ENCODE results near the gene CELF5. TPM values are rescaled to one million over a fixed set of nuclear protein-coding genes. Genes with fewer than 3 reads are reported as not detected.

Gene CELF5
- total and polyA plus RNA-seq, 2 donors (not counting 1 experiment from before 2014, with no cell fraction given): 0.15 TPM; not detected in 1

GRCh38 chr19:3293560-3293959, 69.1 kb downstream of the CELF5 start:
- H3K4me1 ChIP-seq (ENCODE audit: control insufficient read depth in 2 of 2, insufficient read depth in 2 of 2, low read length in 2 of 2): no peaks in the 10 kb centered on the region
- no peak overlapping the region for H3K4me2 ChIP-seq (replicated peaks; ENCODE audit: low read depth, low read length, poor library complexity, severe bottlenecking)
- H4K20me1 ChIP-seq (ENCODE audit: control insufficient read depth, insufficient read depth, low read length, poor library complexity, severe bottlenecking): no peaks in the 10 kb centered on the region
- H3K27me3 ChIP-seq (replicated peaks in 1 of 4; ENCODE audit: control extremely low read depth in 1 of 4, control insufficient read depth in 3 of 4, insufficient read depth in 4 of 4, low read length in 3 of 4): peaks cover 0 to 21% (median 2%) of the 10 kb centered on the region in 4 experiments
- ChIA-PET CTCF (interaction anchor here (0.6 kb wide), 1 partner anchor 158 kb away, joined by 4 read pairs; no protein-coding TSS in a partner anchor), POLR2A (no interaction called here)
- no peaks in the 10 kb centered on the region for H3K36me3 ChIP-seq (replicated peaks in 1 of 2; ENCODE audit: control extremely low read depth in 1 of 2, control insufficient read depth in 1 of 2, extremely low read depth in 1 of 2, insufficient read depth in 2 of 2, low read length in 1 of 2)
- H2AFZ ChIP-seq (ENCODE audit: insufficient read depth, low read depth, low read length, poor library complexity, severe bottlenecking): no peak overlapping the region
- Mint-ChIP-seq H3K4me3 (no peak overlapping the region), H3K9me3 (ENCODE audit: insufficient read depth) (no peaks in the 10 kb centered on the region), H3K4me1 (no peaks in the 10 kb centered on the region), H3K27ac (no peak overlapping the region), H3K27me3 (peaks cover 15% of the 10 kb centered on the region)
- no peak overlapping the region for H3K9ac ChIP-seq (ENCODE audit: low read length)
- intact Hi-C loops (cut with micrococcal nuclease): no loop called here
- TF ChIP-seq, protein P1, sequence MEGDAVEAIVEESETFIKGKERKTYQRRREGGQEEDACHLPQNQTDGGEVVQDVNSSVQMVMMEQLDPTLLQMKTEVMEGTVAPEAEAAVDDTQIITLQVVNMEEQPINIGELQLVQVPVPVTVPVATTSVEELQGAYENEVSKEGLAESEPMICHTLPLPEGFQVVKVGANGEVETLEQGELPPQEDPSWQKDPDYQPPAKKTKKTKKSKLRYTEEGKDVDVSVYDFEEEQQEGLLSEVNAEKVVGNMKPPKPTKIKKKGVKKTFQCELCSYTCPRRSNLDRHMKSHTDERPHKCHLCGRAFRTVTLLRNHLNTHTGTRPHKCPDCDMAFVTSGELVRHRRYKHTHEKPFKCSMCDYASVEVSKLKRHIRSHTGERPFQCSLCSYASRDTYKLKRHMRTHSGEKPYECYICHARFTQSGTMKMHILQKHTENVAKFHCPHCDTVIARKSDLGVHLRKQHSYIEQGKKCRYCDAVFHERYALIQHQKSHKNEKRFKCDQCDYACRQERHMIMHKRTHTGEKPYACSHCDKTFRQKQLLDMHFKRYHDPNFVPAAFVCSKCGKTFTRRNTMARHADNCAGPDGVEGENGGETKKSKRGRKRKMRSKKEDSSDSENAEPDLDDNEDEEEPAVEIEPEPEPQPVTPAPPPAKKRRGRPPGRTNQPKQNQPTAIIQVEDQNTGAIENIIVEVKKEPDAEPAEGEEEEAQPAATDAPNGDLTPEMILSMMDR (IDR thresholded peaks at IDR 0.05): no peak
- TF ChIP-seq EZH2 (IDR thresholded peaks at IDR 0.05; ENCODE audit: borderline replicate concordance, insufficient read depth, low read depth, low read length, poor library complexity, severe bottlenecking): no peak
- WGBS (ENCODE audit: insufficient coverage): 83% methylated on average over 5 of the region's 9 CpGs
- no peak for DNase-seq
- no peaks in the 10 kb centered on the region for H3K79me2 ChIP-seq (ENCODE audit: control insufficient read depth, insufficient read depth, low read length)
- ATAC-seq (ENCODE audit: low read depth): no peak
- H3K4me3 ChIP-seq (ENCODE audit: control extremely low read depth in 1 of 5, extremely low read depth in 1 of 5, insufficient read depth in 1 of 5, low read depth in 2 of 5, low read length in 4 of 5): no peak overlapping the region
- peaks cover 0 to 3% (median 0%) of the 10 kb centered on the region in 3 donors for H3K9me3 ChIP-seq (ENCODE audit: control extremely low read depth in 1 of 3, control insufficient read depth in 2 of 3, insufficient read depth in 1 of 3, low read length in 2 of 3)
- H3K27ac ChIP-seq (ENCODE audit: low read length in 2 of 2): no peak overlapping the region

- no peak overlapping the region for H3K4me2 ChIP-seq (replicated peaks; ENCODE audit: low read depth, low read length, poor library complexity, severe bottlenecking)
- WGBS (ENCODE audit: insufficient coverage): 91% methylated on average over 15 of the region's 20 CpGs
- no peak overlapping the region for H3K9ac ChIP-seq (ENCODE audit: low read length)
Measured at GRCh38 chr19:3294080-3294850, 69.8 kb downstream of the CELF5 start.

More at GRCh38 chr19:3294080-3294850, 69.8 kb downstream of the CELF5 start:
- H3K27ac ChIP-seq (ENCODE audit: low read length in 2 of 2): no peak overlapping the region
- peaks cover 14% of the 10 kb centered on the region for H3K27me3 Mint-ChIP-seq
- H3K4me3 ChIP-seq (ENCODE audit: control extremely low read depth in 1 of 5, extremely low read depth in 1 of 5, insufficient read depth in 1 of 5, low read depth in 2 of 5, low read length in 4 of 5): no peak overlapping the region
- H3K27ac Mint-ChIP-seq: no peak overlapping the region
- no peaks in the 10 kb centered on the region for H3K79me2 ChIP-seq (ENCODE audit: control insufficient read depth, insufficient read depth, low read length)
- ATAC-seq (ENCODE audit: low read depth) (no peak), DNase-seq (no peak)
- peaks cover 0 to 21% (median 2%) of the 10 kb centered on the region in 4 experiments for H3K27me3 ChIP-seq (replicated peaks in 1 of 4; ENCODE audit: control extremely low read depth in 1 of 4, control insufficient read depth in 3 of 4, insufficient read depth in 4 of 4, low read length in 3 of 4)
- CTCF ChIA-PET: interaction anchor here (0.5 kb wide), 1 partner anchor 7 kb away, joined by 3 read pairs; no protein-coding TSS in a partner anchor
- no peaks in the 10 kb centered on the region for H3K9me3 Mint-ChIP-seq (ENCODE audit: insufficient read depth)
- no peaks in the 10 kb centered on the region for H3K4me1 Mint-ChIP-seq
- H4K20me1 ChIP-seq (ENCODE audit: control insufficient read depth, insufficient read depth, low read length, poor library complexity, severe bottlenecking): no peaks in the 10 kb centered on the region
- H3K36me3 ChIP-seq (replicated peaks in 1 of 2; ENCODE audit: control extremely low read depth in 1 of 2, control insufficient read depth in 1 of 2, extremely low read depth in 1 of 2, insufficient read depth in 2 of 2, low read length in 1 of 2): no peaks in the 10 kb centered on the region
- intact Hi-C loops (cut with micrococcal nuclease): no loop called here
- POLR2A ChIA-PET: no interaction called here
- TF ChIP-seq, protein P1 (IDR thresholded peaks at IDR 0.05): no peak
- no peak for TF ChIP-seq EZH2 (IDR thresholded peaks at IDR 0.05; ENCODE audit: borderline replicate concordance, insufficient read depth, low read depth, low read length, poor library complexity, severe bottlenecking)
- H3K4me1 ChIP-seq (ENCODE audit: control insufficient read depth in 2 of 2, insufficient read depth in 2 of 2, low read length in 2 of 2): no peaks in the 10 kb centered on the region
- peaks cover 0 to 7% (median 0%) of the 10 kb centered on the region in 3 donors for H3K9me3 ChIP-seq (ENCODE audit: control extremely low read depth in 1 of 3, control insufficient read depth in 2 of 3, insufficient read depth in 1 of 3, low read length in 2 of 3)
- H2AFZ ChIP-seq (ENCODE audit: insufficient read depth, low read depth, low read length, poor library complexity, severe bottlenecking): no peak overlapping the region
- H3K4me3 Mint-ChIP-seq: no peak overlapping the region

Measured in B cell (primary cell).